ENCODE results near the gene PLB1. TPM values are rescaled to one million over a fixed set of nuclear protein-coding genes. Genes with fewer than 3 reads are reported as not detected.

Gene PLB1
- total and polyA plus RNA-seq, 2 donors (not counting 1 experiment from before 2014, with no cell fraction given): 0.25 to 0.51 TPM

DNA sequence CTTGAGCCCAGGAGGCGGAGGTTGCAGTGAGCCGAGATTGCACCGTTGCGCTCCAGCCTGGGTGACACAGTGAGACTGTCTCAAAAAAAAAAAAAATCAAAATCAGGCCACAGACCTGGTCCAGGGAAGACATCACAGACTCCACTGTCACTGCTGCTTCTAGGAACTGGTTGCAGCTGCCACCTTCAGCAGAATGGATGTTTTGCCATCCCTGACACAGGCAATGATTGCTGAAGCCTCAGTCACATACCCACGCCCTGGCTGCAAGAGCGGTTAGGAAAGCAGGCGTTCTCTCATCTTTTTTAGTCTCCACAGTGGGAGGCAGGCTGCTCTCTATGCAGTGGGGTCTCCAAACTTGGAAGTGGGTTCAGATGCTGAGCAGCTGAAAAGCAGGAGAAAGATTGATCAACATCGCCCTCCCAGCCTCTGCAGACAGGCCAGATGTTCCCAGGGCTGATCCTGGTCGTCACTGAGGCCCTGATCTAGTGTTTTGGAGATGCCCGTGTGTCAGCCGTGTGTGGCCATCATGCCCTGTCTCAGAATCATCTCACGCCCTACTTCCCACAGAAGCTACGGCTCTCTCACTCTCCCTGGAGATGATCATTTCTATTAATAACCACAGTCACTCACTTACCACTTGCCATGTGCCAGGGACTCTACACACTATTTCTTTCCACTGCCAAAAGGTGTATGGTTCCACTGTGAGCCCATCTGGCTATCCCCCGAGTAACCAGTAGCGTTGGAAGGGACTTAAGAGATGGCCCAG, 91.8 kb downstream of the PLB1 start:
- intact Hi-C loops (cut with micrococcal nuclease): no loop called here
- H2AFZ ChIP-seq (ENCODE audit: insufficient read depth, low read depth, low read length, poor library complexity, severe bottlenecking): no peak overlapping the region
- peaks cover 11% of the 10 kb centered on the region for H3K27me3 Mint-ChIP-seq
- TF ChIP-seq EZH2 (IDR thresholded peaks at IDR 0.05; ENCODE audit: borderline replicate concordance, insufficient read depth, low read depth, low read length, poor library complexity, severe bottlenecking) (no peak), CTCF (IDR thresholded peaks at IDR 0.05) (no peak)
- H3K9ac ChIP-seq (ENCODE audit: low read length): no peak overlapping the region
- H3K4me3 ChIP-seq (ENCODE audit: control extremely low read depth in 1 of 5, extremely low read depth in 1 of 5, insufficient read depth in 1 of 5, low read depth in 2 of 5, low read length in 4 of 5): no peak overlapping the region
- ATAC-seq (ENCODE audit: low read depth) (no peak), DNase-seq (no peak)
- no peaks in the 10 kb centered on the region for H3K9me3 Mint-ChIP-seq (ENCODE audit: insufficient read depth)
- no peak overlapping the region for H3K27ac ChIP-seq (ENCODE audit: low read length in 2 of 2)
- no peaks in the 10 kb centered on the region for H4K20me1 ChIP-seq (ENCODE audit: control insufficient read depth, insufficient read depth, low read length, poor library complexity, severe bottlenecking)
- POLR2A ChIA-PET: no interaction called here
- no peaks in the 10 kb centered on the region for H3K36me3 ChIP-seq (replicated peaks in 1 of 2; ENCODE audit: control extremely low read depth in 1 of 2, control insufficient read depth in 1 of 2, extremely low read depth in 1 of 2, insufficient read depth in 2 of 2, low read length in 1 of 2)
- peaks cover 0 to 8% of the 10 kb centered on the region in 2 donors for H3K4me1 ChIP-seq (ENCODE audit: control insufficient read depth in 2 of 2, insufficient read depth in 2 of 2, low read length in 2 of 2)
- H3K27ac Mint-ChIP-seq: no peak overlapping the region
- H3K4me1 Mint-ChIP-seq: no peaks in the 10 kb centered on the region
- H3K79me2 ChIP-seq (ENCODE audit: control insufficient read depth, insufficient read depth, low read length): no peaks in the 10 kb centered on the region
- no peaks in the 10 kb centered on the region for H3K9me3 ChIP-seq (ENCODE audit: control extremely low read depth in 1 of 3, control insufficient read depth in 2 of 3, insufficient read depth in 1 of 3, low read length in 2 of 3)
- CTCF ChIA-PET: interaction anchor here (1.4 kb wide), 1 partner anchor 7 kb away, joined by 4 read pairs; no protein-coding TSS in a partner anchor
- no peak overlapping the region for H3K4me2 ChIP-seq (replicated peaks; ENCODE audit: low read depth, low read length, poor library complexity, severe bottlenecking)
- WGBS (ENCODE audit: insufficient coverage): 77% methylated on average over 15 of the region's 15 CpGs
- no peak overlapping the region for H3K4me3 Mint-ChIP-seq
- H3K27me3 ChIP-seq (replicated peaks in 1 of 4; ENCODE audit: control extremely low read depth in 1 of 4, control insufficient read depth in 3 of 4, insufficient read depth in 4 of 4, low read length in 3 of 4): peaks cover 0 to 3% (median 0%) of the 10 kb centered on the region in 4 experiments

GRCh38 chr2:28588292-28588670, 92.4 kb downstream of the PLB1 start:
- H3K27ac ChIP-seq (ENCODE audit: low read length in 2 of 2): no peak overlapping the region

More at GRCh38 chr2:28588292-28588670, 92.4 kb downstream of the PLB1 start:
- no peak overlapping the region for H3K4me3 Mint-ChIP-seq
- no peaks in the 10 kb centered on the region for H3K9me3 Mint-ChIP-seq (ENCODE audit: insufficient read depth)
- H3K27ac Mint-ChIP-seq: no peak overlapping the region
- Histone ChIP-seq H3K4me3 (ENCODE audit: control extremely low read depth in 1 of 5, extremely low read depth in 1 of 5, insufficient read depth in 1 of 5, low read depth in 2 of 5, low read length in 4 of 5) (no peak overlapping the region), H3K36me3 (replicated peaks in 1 of 2; ENCODE audit: control extremely low read depth in 1 of 2, control insufficient read depth in 1 of 2, extremely low read depth in 1 of 2, insufficient read depth in 2 of 2, low read length in 1 of 2) (no peaks in the 10 kb centered on the region), H3K4me1 (ENCODE audit: control insufficient read depth in 2 of 2, insufficient read depth in 2 of 2, low read length in 2 of 2) (peaks cover 0 to 8% of the 10 kb centered on the region in 2 donors), H3K4me2 (replicated peaks; ENCODE audit: low read depth, low read length, poor library complexity, severe bottlenecking) (no peak overlapping the region), H3K9me3 (ENCODE audit: control extremely low read depth in 1 of 3, control insufficient read depth in 2 of 3, insufficient read depth in 1 of 3, low read length in 2 of 3) (no peaks in the 10 kb centered on the region), H2AFZ (ENCODE audit: insufficient read depth, low read depth, low read length, poor library complexity, severe bottlenecking) (no peak overlapping the region), H4K20me1 (ENCODE audit: control insufficient read depth, insufficient read depth, low read length, poor library complexity, severe bottlenecking) (no peaks in the 10 kb centered on the region), H3K27me3 (replicated peaks in 1 of 4; ENCODE audit: control extremely low read depth in 1 of 4, control insufficient read depth in 3 of 4, insufficient read depth in 4 of 4, low read length in 3 of 4) (peaks cover 0 to 3% (median 0%) of the 10 kb centered on the region in 4 experiments), H3K9ac (ENCODE audit: low read length) (no peak overlapping the region), H3K79me2 (ENCODE audit: control insufficient read depth, insufficient read depth, low read length) (no peaks in the 10 kb centered on the region)
- ChIA-PET CTCF (no interaction called here), POLR2A (no interaction called here)
- ATAC-seq (ENCODE audit: low read depth): no peak
- TF ChIP-seq CTCF (IDR thresholded peaks at IDR 0.05) (no peak), EZH2 (IDR thresholded peaks at IDR 0.05; ENCODE audit: borderline replicate concordance, insufficient read depth, low read depth, low read length, poor library complexity, severe bottlenecking) (no peak)
- no peaks in the 10 kb centered on the region for H3K4me1 Mint-ChIP-seq
- intact Hi-C loops (cut with micrococcal nuclease): no loop called here
- DNase-seq: no peak
- H3K27me3 Mint-ChIP-seq: peaks cover 11% of the 10 kb centered on the region
- whole genome bisulfite sequencing (ENCODE audit: insufficient coverage): 57% methylated on average over 2 of the region's 3 CpGs
